H1 (cell line): Measurements from ENCODE around the gene PGLYRP4. TPM values are rescaled to one million over a fixed set of nuclear protein-coding genes. Genes with fewer than 3 reads are reported as not detected.

Experiments
- CTCF ChIA-PET: fragments of 300-600 bp; sonication (Branson Sonifier 250); formaldehyde crosslinking; loops from one replicate; lab custom pipeline; 2021; ENCODE audit not compliant: partially characterized antibody; lab: Charles Lee
- POLR2A ChIA-PET: fragments of 300-600 bp; sonication (Branson Sonifier 250); formaldehyde crosslinking; loops from one replicate; lab custom pipeline; 2021; ENCODE audit warnings: inconsistent platforms; ENCODE audit not compliant: partially characterized antibody; lab: Charles Lee
- DNase-seq, 2 experiments: peaks; one replicate each; pipeline versions ENCODE4 v3.0.0 to v3.0.0-alpha.2; 2010 to 2022; ENCODE audit warnings: low spot score in 2 of 2, low read depth in 1 of 2, mixed read lengths in 1 of 2
- FAIRE-seq: peaks from 2 replicates; lab custom pipeline; 2011; peaks lifted over from hg19 to GRCh38; lab: Jason Lieb, UNC
- H2AFZ ChIP-seq: 2 replicates; pipeline ENCODE4 v1.8.1; 2012; ENCODE audit warnings: low read length, inconsistent platforms
- H2AK5ac ChIP-seq: 2 replicates; pipeline ENCODE4 v1.6.1; 2013; ENCODE audit warnings: low read depth, low read length
- H2BK120ac ChIP-seq: replicated peaks from 2 replicates; pipeline ENCODE3; 2013; ENCODE audit warnings: low read depth, low read length, inconsistent platforms
- H2BK12ac ChIP-seq: 2 replicates; pipeline ENCODE4 v1.6.1; 2013; ENCODE audit warnings: low read depth, low read length
- H2BK15ac ChIP-seq: 2 replicates; pipeline ENCODE4 v1.6.1; 2013; ENCODE audit warnings: low read length
- H2BK20ac ChIP-seq: 2 replicates; pipeline ENCODE4 v1.6.1; 2013; ENCODE audit warnings: low read length
- H2BK5ac ChIP-seq: 2 replicates; pipeline ENCODE4 v1.6.1; 2013; ENCODE audit warnings: low read depth, low read length
- H3K14ac ChIP-seq: 2 replicates; pipeline ENCODE4 v1.6.1; 2013; ENCODE audit warnings: inconsistent platforms; ENCODE audit not compliant: insufficient read length
- H3K18ac ChIP-seq: 2 replicates; pipeline ENCODE4 v1.6.1; 2013; ENCODE audit warnings: low read length; ENCODE audit errors: extremely low read depth
- H3K23ac ChIP-seq: 2 replicates; pipeline ENCODE4 v1.6.1; 2013; ENCODE audit warnings: inconsistent platforms; ENCODE audit not compliant: insufficient read length
- H3K23me2 ChIP-seq: 2 replicates; pipeline ENCODE4 v1.6.1; 2013; ENCODE audit warnings: low read depth, low read length
- H3K27ac ChIP-seq: 2 replicates; pipeline ENCODE4 v1.6.1; 2011; ENCODE audit warnings: low read depth, low read length, inconsistent platforms
- H3K27me3 ChIP-seq, 4 experiments: replicated peaks in 1 of 4; 1 replicate in 1 of 4; 2 replicates in 3 of 4; pipeline versions ENCODE4 v1.6.1 to v1.8.1; 2011 to 2013; ENCODE audit warnings: low read length in 3 of 4, mild to moderate bottlenecking in 3 of 4, inconsistent platforms in 2 of 4, mixed read lengths in 2 of 4, moderate library complexity in 1 of 4; ENCODE audit not compliant: control insufficient read depth in 3 of 4, insufficient read depth in 3 of 4; ENCODE audit errors: extremely low read depth in 1 of 4
- H3K36me3 ChIP-seq, 4 experiments: 2 replicates each; pipeline versions ENCODE4 v1.6.1 to v1.8.1; 2011 to 2013; ENCODE audit warnings: mild to moderate bottlenecking in 4 of 4, low read length in 3 of 4, moderate library complexity in 2 of 4, control low read depth in 1 of 4, inconsistent platforms in 1 of 4; ENCODE audit not compliant: insufficient read depth in 4 of 4, control insufficient read depth in 2 of 4
- H3K4ac ChIP-seq: replicated peaks from 2 replicates; pipeline ENCODE3; 2013; ENCODE audit warnings: low read length, low read depth, mixed read lengths, inconsistent platforms; ENCODE audit not compliant: insufficient read length
- H3K4me1 ChIP-seq, 4 experiments: replicated peaks in 1 of 4; 1 replicate in 1 of 4; 2 replicates in 3 of 4; pipeline versions ENCODE4 v1.6.1 to v1.8.1; 2011 to 2013; ENCODE audit warnings: low read length in 3 of 4, inconsistent platforms in 2 of 4, mixed read lengths in 1 of 4; ENCODE audit not compliant: insufficient read depth in 4 of 4, control insufficient read depth in 3 of 4
- H3K4me2 ChIP-seq, 2 experiments: 2 replicates each; pipeline versions ENCODE4 v1.6.1 to v1.8.1; 2011 to 2013; ENCODE audit warnings: low read depth in 2 of 2, low read length in 2 of 2, control low read depth in 1 of 2, inconsistent platforms in 1 of 2, mild to moderate bottlenecking in 1 of 2; ENCODE audit not compliant: insufficient read depth in 1 of 2
- H3K4me3 ChIP-seq, 4 experiments: fragments of 200-600, 300-600 bp in 1 of 4; sonication (generic), shearing (Covaris generic), sonication (Bioruptor Twin) in 1 of 4; 2 replicates each; pipeline versions ENCODE4 v1.5.1 to v1.8.1; 2011 to 2016; ENCODE audit warnings: low read length in 4 of 4, low read depth in 3 of 4, control low read depth in 2 of 4, inconsistent platforms in 2 of 4, mild to moderate bottlenecking in 2 of 4, mixed read lengths in 1 of 4, moderate library complexity in 1 of 4; ENCODE audit not compliant: insufficient read depth in 2 of 4; ENCODE audit errors: extremely low read depth in 1 of 4
- H3K56ac ChIP-seq: replicated peaks from 2 replicates; pipeline ENCODE3; 2013; ENCODE audit warnings: low read depth, mild to moderate bottlenecking, mixed read lengths, low read length, inconsistent platforms; ENCODE audit not compliant: insufficient read length
- H3K79me1 ChIP-seq: 2 replicates; pipeline ENCODE4 v1.6.1; 2013; ENCODE audit warnings: low read depth, low read length, control low read depth
- H3K79me2 ChIP-seq, 2 experiments: 2 replicates each; pipeline versions ENCODE4 v1.6.1 to v1.8.1; 2012 to 2013; ENCODE audit warnings: low read length in 2 of 2, mild to moderate bottlenecking in 2 of 2, inconsistent platforms in 1 of 2; ENCODE audit not compliant: insufficient read depth in 2 of 2, control insufficient read depth in 1 of 2
- H3K9ac ChIP-seq, 4 experiments: replicated peaks in 1 of 4; 1 replicate in 1 of 4; 2 replicates in 3 of 4; pipeline versions ENCODE4 v1.6.1 to v1.8.1; 2011 to 2013; ENCODE audit warnings: low read depth in 3 of 4, low read length in 3 of 4, control low read depth in 2 of 4, mild to moderate bottlenecking in 2 of 4, moderate library complexity in 2 of 4, inconsistent platforms in 1 of 4; ENCODE audit errors: extremely low read depth in 1 of 4
- H3K9me3 ChIP-seq, 2 experiments: 2 replicates each; pipeline versions ENCODE4 v1.6.1 to v1.8.1; 2012 to 2013; ENCODE audit warnings: mild to moderate bottlenecking in 2 of 2, moderate library complexity in 2 of 2, control low read depth in 1 of 2, inconsistent platforms in 1 of 2, low read depth in 1 of 2, low read length in 1 of 2, mixed read lengths in 1 of 2; ENCODE audit not compliant: insufficient read depth in 2 of 2
- H4K20me1 ChIP-seq, 2 experiments: replicated peaks in 1 of 2; 2 replicates each; pipeline versions ENCODE3 to v1.8.1; 2011 to 2013; ENCODE audit warnings: inconsistent platforms in 2 of 2, low read length in 2 of 2, mild to moderate bottlenecking in 1 of 2; ENCODE audit not compliant: insufficient read depth in 2 of 2, control insufficient read depth in 1 of 2
- H4K5ac ChIP-seq: 2 replicates; pipeline ENCODE4 v1.6.1; 2013; ENCODE audit warnings: low read length, low read depth, mixed read lengths, inconsistent platforms; ENCODE audit not compliant: insufficient read length
- H4K8ac ChIP-seq: 2 replicates; pipeline ENCODE4 v1.8.0; 2013; ENCODE audit warnings: mild to moderate bottlenecking, moderate library complexity, low read length, inconsistent platforms; ENCODE audit not compliant: insufficient read depth; ENCODE audit errors: extremely low read depth
- H4K91ac ChIP-seq: replicated peaks from 2 replicates; pipeline ENCODE3; 2013; ENCODE audit warnings: low read length, mixed read lengths, inconsistent platforms; ENCODE audit not compliant: insufficient read length
- BACH1 ChIP-seq: IDR thresholded peaks from 2 replicates; pipeline ENCODE4 v1.6.1; 2012; ENCODE audit warnings: low read length, improper control_type of control experiment
- CBX5 ChIP-seq: fragments of 300-800, 300-1000 bp; sonication (generic); IDR thresholded peaks from 2 replicates; pipeline ENCODE4 v1.7.1; 2016; ENCODE audit warnings: antibody characterized with exemption, low read length, low read depth
- CHD1 ChIP-seq: IDR thresholded peaks from 2 replicates; pipeline ENCODE4 v1.6.1; 2012; ENCODE audit warnings: low read depth, low read length, improper control_type of control experiment
- CTCF ChIP-seq, 3 experiments: IDR thresholded peaks; 1 replicate in 2 of 3; 2 replicates in 1 of 3; pipeline versions ENCODE4 v1.5.1 to v1.6.1; 2011; ENCODE audit warnings: low read length in 3 of 3, mild to moderate bottlenecking in 3 of 3, inconsistent platforms in 2 of 3, low read depth in 1 of 3, moderate library complexity in 1 of 3; ENCODE audit not compliant: insufficient read depth in 1 of 3; ENCODE audit errors: control extremely low read depth in 1 of 3
- E2F6 ChIP-seq: IDR thresholded peaks from 2 replicates; pipeline ENCODE4 v1.6.1; 2012; ENCODE audit warnings: inconsistent platforms
- EGR1 ChIP-seq: IDR thresholded peaks from 2 replicates; pipeline ENCODE4 v1.6.1; 2011; ENCODE audit warnings: low read depth, low read length, borderline replicate concordance
- HDAC2 ChIP-seq, 2 experiments: fragments of 300-600 bp in 1 of 2; sonication (generic) in 1 of 2; IDR thresholded peaks; 2 replicates each; pipeline ENCODE4 v1.6.1; 2011 to 2012; ENCODE audit warnings: low read depth in 2 of 2, low read length in 2 of 2, mild to moderate bottlenecking in 2 of 2, moderate library complexity in 2 of 2, borderline replicate concordance in 1 of 2, inconsistent platforms in 1 of 2
- JUND ChIP-seq: IDR thresholded peaks from 2 replicates; pipeline ENCODE4 v1.6.1; 2011; ENCODE audit warnings: mild to moderate bottlenecking, improper control_type of control experiment, low read length
- MAFK ChIP-seq: IDR thresholded peaks from 2 replicates; pipeline ENCODE4 v1.6.1; 2012; ENCODE audit warnings: low read depth, mild to moderate bottlenecking, improper control_type of control experiment, low read length
- SP4 ChIP-seq: IDR thresholded peaks from 2 replicates; pipeline ENCODE4 v1.6.1; 2012; ENCODE audit warnings: low read length, inconsistent platforms
- SRF ChIP-seq: IDR thresholded peaks from 2 replicates; pipeline ENCODE4 v1.6.1; 2011; ENCODE audit warnings: mild to moderate bottlenecking, low read depth, low read length, moderate library complexity
- WGBS, 2 experiments: shearing (Covaris generic) in 1 of 2; methylation state at CpG; one replicate each; pipeline versions ENCODE4 v1.1.6 to v1.1.7; 2013 to 2015; ENCODE audit warnings: low lambda C conversion rate in 2 of 2, mixed read lengths in 2 of 2, inconsistent platforms in 1 of 2, low coverage in 1 of 2, missing lambda C conversion rate in 1 of 2; ENCODE audit not compliant: insufficient replicate concordance in 2 of 2, insufficient coverage in 1 of 2, insufficient read length in 1 of 2; ENCODE audit errors: extremely low coverage in 1 of 2, missing lambda C conversion rate in 1 of 2; 5-methylcytosine and 5-hydroxymethylcytosine counted together
- polyA plus RNA-seq, 7 experiments: library from polyadenylated mRNA; depleted of rRNA in 3 of 7; stranded (reverse) in 5 of 7; unstranded in 2 of 7; fragments of >200 nt in 5 of 7; fragments of 200-250 nt in 2 of 7; gene quantifications; 1 replicate in 5 of 7; 2 replicates in 1 of 7; 4 replicates in 1 of 7; pipeline versions ENCODE4 v1.2.1 to v1.2.3, GENCODE V29; 2011 to 2013; ENCODE audit warnings: missing spikeins in 2 of 7, mixed read lengths in 2 of 7
- total RNA-seq: library from RNA; stranded (reverse); fragmentation: NEBNext Ultra II Directional; extraction: Animal tissue kit (Norgen Biotek cat#: 25700); gene quantifications from 2 replicates; pipeline ENCODE4 v1.2.1, GENCODE V29; 2021

Gene PGLYRP4
- total and polyA plus RNA-seq, 2 of the 8 experiments (the other 6 are each of a cell fraction or from before 2014, with no cell fraction given), result not detected

GRCh38 chr1:153394391-153394790 is 45.8 kb upstream of the PGLYRP4 start:
- WGBS, 2 experiments, result 95% methylated on average over 4 of the region's 5 CpGs; no CpG with 5 or more reads in 1 of the 2 experiments
- no peak overlapping the region for H2BK5ac ChIP-seq
- TF ChIP-seq BACH1 (no peak), CTCF (IDR thresholded peaks at IDR 0.05; ENCODE audit: control extremely low read depth in 1 of 3, insufficient read depth in 1 of 3, low read depth in 1 of 3, low read length in 3 of 3) (no peak), CHD1 (no peak), CBX5 (no peak), HDAC2 (IDR thresholded peaks at IDR 0.05; ENCODE audit: borderline replicate concordance in 1 of 2, low read depth in 2 of 2, low read length in 2 of 2) (no peak), EGR1 (no peak), MAFK (no peak), E2F6 (no peak), JUND (no peak), SP4 (no peak), SRF (no peak)

More at GRCh38 chr1:153394391-153394790, 45.8 kb upstream of the PGLYRP4 start:
- Histone ChIP-seq H4K8ac (no peak overlapping the region), H3K4me1 (no peaks in the 10 kb centered on the region), H3K4me3 (no peak overlapping the region), H3K9ac (no peak overlapping the region), H3K23ac (no peak overlapping the region), H2BK120ac (no peak overlapping the region), H3K27ac (no peak overlapping the region), H3K18ac (no peak overlapping the region), H2AK5ac (no peak overlapping the region), H2AFZ (no peak overlapping the region), H3K4me2 (no peak overlapping the region), H3K27me3 (peaks cover 0 to 2% (median 0%) of the 10 kb centered on the region in 4 experiments; a peak in 1 of 7 replicates), H3K56ac (no peak overlapping the region), H3K23me2 (no peaks in the 10 kb centered on the region), H4K91ac (no peak overlapping the region), H2BK12ac (no peak overlapping the region), H2BK15ac (no peak overlapping the region), H3K36me3 (no peaks in the 10 kb centered on the region), H3K4ac (no peak overlapping the region), H3K79me2 (no peaks in the 10 kb centered on the region), H4K5ac (no peak overlapping the region), H2BK20ac (no peak overlapping the region), H3K79me1 (no peaks in the 10 kb centered on the region), H3K14ac (no peak overlapping the region), H4K20me1 (no peaks in the 10 kb centered on the region), H3K9me3 (no peaks in the 10 kb centered on the region)
- ChIA-PET CTCF (interaction anchor here (0.8 to 4.7 kb wide), 6 partner anchors 10 to 101 kb away, joined by 3 to 33 read pairs (median 6); no protein-coding TSS in a partner anchor), POLR2A (no interaction called here)
- FAIRE-seq (no peak), DNase-seq (no peak)
